Esophagus muscularis mucosa (tissue), 4 donors: ENCODE data around the gene DNAJB4.

Experiments used
- EP300 ChIP-seq: sonication (generic); formaldehyde crosslinking; IDR thresholded peaks from one replicate; pipeline ENCODE4 v1.6.1; 2017; ENCODE audit warnings: antibody characterized with exemption
- POLR2A ChIP-seq: fragments of 450-650 bp; IDR thresholded peaks from one replicate; pipeline ENCODE4 v1.6.1; 2017; ENCODE audit warnings: antibody characterized with exemption, moderate library complexity, mild to moderate bottlenecking, low read depth
- TF ChIP-seq, protein P1 (sequence below), 3 experiments: fragments of 200-600 bp in 2 of 3; fragments of 450-650 bp in 1 of 3; sonication (generic) in 2 of 3; IDR thresholded peaks; one replicate each; pipeline ENCODE4 v1.5.1; 2017 to 2019; ENCODE audit warnings: antibody characterized with exemption in 3 of 3, mild to moderate bottlenecking in 2 of 3, moderate library complexity in 1 of 3

DNA sequence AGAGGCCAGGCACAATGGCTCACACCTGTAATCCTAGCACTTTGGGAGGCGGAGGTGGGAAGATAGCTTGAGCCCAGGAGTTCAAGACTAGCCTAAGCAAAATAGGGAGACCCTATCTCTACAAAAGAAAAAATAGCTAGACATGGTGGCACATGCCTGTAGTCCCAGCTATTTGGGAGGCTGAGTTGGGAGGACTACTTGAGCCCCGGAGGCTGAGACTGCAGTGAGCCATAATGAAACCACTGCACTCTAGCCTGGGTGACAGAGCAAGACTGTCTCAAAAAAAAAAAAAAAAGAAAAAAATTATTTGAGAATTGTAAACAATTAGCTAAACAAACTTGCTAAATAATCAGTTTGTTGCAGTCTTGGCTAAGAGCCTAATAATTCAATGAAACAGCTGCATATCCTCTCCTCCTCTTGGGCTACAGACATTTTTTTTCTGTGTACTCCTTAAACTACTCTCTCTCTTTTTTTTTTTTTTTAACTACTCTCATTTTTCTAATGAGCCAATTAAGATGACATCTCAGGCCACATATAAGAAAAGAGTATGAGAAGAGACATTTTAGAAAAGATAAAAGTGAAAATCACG lies 10.5 kb upstream of the DNAJB4 start:
- TF ChIP-seq, protein P1, sequence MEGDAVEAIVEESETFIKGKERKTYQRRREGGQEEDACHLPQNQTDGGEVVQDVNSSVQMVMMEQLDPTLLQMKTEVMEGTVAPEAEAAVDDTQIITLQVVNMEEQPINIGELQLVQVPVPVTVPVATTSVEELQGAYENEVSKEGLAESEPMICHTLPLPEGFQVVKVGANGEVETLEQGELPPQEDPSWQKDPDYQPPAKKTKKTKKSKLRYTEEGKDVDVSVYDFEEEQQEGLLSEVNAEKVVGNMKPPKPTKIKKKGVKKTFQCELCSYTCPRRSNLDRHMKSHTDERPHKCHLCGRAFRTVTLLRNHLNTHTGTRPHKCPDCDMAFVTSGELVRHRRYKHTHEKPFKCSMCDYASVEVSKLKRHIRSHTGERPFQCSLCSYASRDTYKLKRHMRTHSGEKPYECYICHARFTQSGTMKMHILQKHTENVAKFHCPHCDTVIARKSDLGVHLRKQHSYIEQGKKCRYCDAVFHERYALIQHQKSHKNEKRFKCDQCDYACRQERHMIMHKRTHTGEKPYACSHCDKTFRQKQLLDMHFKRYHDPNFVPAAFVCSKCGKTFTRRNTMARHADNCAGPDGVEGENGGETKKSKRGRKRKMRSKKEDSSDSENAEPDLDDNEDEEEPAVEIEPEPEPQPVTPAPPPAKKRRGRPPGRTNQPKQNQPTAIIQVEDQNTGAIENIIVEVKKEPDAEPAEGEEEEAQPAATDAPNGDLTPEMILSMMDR (IDR thresholded peaks at IDR 0.05): no peak
- TF ChIP-seq POLR2A: no peak
- no peak for TF ChIP-seq EP300
